ENCODE results near the gene SEZ6L2.
"Not testable (repeated sequence)": the region's sequence is repeated elsewhere in the genome, so short reads cannot be mapped to it uniquely, and the experiment has no call there.

SEZ6L2 gene

DNA sequence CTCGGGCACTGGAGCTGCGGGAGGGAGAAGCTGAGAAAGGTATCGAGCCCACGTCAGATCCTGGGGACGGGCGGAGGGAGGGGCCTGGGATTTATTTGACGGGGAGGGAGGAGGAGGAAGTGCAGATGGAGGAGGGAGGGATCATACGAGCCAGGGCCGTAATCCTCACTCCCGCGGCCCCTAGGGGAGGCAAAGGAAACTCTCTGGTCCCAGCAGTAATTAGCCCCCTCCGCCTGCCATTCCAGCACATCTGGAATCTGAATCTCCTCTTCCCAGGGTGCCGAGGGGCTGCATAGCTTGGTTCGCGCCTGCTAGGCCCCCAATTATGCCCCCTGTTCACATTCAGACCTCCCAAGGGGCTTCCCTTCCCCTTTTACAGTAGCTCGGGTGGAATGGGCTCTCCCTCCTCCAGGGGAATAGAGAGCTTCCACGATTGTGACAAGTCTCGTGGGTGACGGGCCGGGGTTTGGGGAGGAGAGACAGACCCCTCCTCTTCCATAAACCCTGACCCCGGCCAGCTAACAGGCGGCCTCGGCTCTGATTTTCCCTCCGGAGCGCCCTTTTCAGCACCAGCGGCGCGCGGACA is at the start of gene SEZ6L2:
Gene SEZ6L2, minus strand, starts transcription at position 35 of the 586 bp plus-strand sequence. CDS start 531 bp downstream, outside the sequence.
- peak; percentile 35 to 56 for DNase-seq (ENCODE audit: low read depth in 2 of 2)

DNA sequence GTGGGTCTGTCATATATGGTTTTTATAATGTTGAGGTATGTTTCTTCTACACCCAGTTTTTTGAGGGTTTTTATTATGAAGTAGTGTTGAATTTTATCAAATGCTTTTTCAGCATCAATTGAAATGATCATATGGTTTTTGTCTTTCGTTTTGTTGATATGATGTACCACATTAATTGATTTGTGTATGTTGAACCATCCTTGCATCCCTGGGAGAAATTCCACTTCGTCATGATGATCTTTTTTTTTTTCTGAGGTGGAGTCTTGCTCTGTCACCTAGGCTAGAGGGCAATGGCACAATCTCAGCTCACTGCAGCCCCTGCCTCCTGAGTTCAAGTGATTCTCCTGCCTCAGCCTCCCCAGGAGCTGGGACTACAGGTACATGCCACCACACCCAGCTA is 48.5 kb upstream of the SEZ6L2 start:
- DNase-seq (ENCODE audit: low read depth in 2 of 2) = no peak

DNA sequence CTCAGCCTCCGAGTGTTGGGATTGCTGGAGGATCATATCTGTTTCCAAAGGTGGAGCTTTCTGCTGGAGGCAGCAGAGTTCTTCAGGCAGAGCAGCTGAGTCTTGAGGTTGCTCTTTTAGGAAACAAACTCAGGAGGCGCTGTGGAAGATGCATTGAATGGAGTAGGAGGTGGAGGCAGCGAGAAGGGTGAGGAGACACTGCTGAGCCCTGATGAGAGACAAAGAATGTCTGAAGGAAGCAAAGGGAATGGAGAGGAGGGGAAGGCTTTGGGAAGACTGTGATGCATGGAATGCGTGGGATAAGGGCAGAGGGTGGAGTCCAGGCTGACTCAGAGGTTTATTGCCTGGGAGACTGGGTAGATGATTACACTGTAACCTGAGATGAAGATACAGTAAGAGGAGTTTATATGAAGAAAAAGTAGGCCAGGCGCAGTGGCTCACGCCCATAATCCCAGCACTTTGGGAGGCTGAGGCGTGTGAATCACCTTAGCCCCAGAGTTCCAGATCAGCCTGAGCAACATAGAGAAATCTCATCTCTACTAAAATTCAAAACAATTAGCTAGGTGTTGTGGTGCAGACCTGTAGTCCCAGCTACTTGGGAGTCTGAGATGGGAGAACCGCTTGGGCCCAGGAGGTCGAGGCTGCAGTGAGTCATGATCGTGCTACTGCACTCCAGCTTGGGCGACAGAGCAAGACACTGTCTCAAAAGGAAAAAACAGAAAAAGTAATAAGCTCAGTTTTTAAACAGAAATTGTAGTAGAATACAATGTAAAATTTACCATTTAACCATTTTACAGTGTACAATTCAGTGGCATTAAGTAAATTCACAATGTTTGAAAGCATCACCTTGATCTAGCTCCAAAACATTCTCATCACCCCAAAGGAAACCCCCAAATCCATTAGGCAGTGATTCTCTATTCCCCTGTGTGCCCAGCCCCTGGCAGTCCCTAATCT is 44.8 kb upstream of the SEZ6L2 start:
- DNase-seq (ENCODE audit: low read depth in 2 of 2) = peak; percentile 95 to 96

DNA sequence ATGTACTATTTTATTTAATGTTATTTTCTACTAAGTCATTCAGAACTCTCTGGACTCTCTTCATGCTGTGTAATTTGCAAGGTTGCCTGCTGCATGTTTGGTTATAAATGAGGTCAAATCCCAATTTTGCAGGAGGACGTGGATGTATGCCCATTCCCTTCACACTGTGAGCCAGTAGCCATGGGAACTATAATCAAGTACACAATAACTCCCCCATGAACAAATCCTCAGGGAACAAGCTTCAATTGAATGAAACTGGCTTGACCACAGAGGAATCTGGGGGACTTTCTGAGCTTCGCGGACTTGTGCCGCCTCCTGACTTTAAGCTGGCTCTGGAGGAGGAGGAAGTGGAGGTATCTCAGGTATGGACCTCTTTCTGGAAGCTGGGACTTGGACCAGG is 41.3 kb upstream of the SEZ6L2 start:
- no peak for DNase-seq (ENCODE audit: low read depth in 2 of 2)

DNA sequence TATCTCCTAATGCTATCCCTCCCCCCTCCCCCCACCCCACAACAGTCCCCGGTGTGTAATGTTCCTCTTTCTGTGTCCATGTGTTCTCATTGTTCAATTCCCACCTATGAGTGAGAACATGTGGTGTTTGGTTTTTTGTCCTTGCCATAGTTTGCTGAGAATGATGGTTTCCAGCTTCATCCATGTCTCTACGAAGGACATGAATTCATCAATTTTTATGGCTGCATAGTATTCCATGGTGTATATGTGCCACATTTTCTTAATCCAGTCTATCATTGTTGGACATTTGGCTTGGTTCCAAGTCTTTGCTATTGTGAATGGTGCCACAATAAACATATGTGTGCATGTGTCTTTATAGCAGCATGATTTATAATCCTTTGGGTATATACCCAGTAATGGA is 32.4 kb upstream of the SEZ6L2 start:
- DNase-seq (ENCODE audit: low read depth in 2 of 2) = not testable (repeated sequence)

DNA sequence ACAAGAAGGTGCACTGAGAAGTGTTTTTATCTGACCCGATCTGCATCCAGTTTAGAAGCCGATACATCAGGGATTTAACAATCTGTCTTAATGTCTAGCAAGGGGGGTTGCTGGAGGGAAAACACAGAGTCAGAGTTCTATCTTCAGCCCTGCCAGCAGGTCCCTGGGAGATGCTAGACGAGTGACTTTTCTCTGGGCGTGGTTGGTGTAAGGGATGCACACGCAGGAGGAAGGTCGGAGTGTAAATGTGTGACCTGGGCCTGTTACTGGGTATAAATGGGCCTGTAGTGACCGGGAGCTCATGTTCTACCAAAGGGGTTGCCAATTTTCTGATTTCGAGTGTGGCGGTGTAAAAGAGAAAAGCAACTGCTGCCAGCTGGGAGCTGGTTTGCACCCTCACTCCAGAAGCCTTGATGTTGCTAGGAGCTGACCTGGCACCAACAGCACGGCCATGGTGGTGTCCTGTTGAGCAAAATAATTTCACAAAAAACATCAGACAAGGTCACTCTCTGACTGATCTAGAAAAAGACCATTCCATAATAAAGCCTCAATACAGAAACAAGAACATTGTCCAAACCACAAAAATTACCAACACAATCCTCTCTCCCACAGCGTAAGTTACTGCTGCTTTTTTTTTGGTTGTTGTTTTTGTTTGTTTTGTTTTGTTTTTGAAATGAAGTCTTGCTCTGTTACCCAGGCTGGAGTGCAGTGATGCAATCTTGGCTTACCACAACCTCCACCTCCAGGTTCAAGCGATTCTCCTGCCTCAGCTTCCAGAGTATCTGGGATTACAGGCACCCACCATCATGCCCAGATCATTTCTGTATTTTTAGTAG is 27.9 kb upstream of the SEZ6L2 start:
- DNase-seq (ENCODE audit: low read depth in 2 of 2) = no peak

GRCh38 chr16:29926711-29927052 is 27.3 kb upstream of the SEZ6L2 start:
- DNase-seq (ENCODE audit: low read depth in 2 of 2) = no peak

- peak; percentile 50 to 61 for DNase-seq (ENCODE audit: low read depth in 2 of 2)
These were observed 26.7 kb upstream of the SEZ6L2 start, which contains the start of gene KCTD13 for GRCh38 chr16:29925781-29926710. Gene KCTD13, minus strand, starts transcription at chr16:29926226. Its CDS starts 193 bp downstream, at chr16:29926033.

- DNase-seq (ENCODE audit: low read depth in 2 of 2) = no peak
These were observed 25.9 kb upstream of the SEZ6L2 start for GRCh38 chr16:29925105-29925756.

DNA sequence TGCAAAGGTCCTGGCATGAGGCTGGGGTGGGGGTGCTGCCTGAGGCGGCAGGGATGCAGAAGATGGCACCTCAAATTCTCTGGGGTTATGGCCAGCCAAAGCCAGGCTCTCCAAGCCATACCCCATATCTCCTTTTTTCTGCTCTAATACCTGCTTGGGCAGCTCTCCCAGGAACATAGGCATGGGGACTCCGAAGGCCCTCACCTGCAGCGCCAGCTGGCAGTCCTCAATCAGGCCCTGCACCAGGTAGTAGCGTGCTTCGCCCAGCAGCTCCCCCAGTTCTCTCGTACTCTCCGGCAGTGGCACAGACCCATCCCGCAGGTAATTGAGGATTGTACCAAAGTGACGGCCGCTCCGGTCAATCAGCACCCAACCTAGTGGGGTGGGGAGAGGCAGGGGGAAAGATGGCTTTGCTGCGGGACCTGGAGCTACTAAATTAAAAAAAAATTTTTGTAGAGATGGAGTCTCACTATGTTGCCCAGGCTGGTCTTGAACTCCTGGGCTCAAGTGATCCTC is 23.7 kb upstream of the SEZ6L2 start:
- DNase-seq (ENCODE audit: low read depth in 2 of 2) = no peak

GRCh38 chr16:29922326-29922725 is 23.0 kb upstream of the SEZ6L2 start:
- DNase-seq (ENCODE audit: low read depth in 2 of 2) = no peak

- no peak for DNase-seq (ENCODE audit: low read depth in 2 of 2)
These were observed 21.7 kb upstream of the SEZ6L2 start for GRCh38 chr16:29921034-29921385.

DNA sequence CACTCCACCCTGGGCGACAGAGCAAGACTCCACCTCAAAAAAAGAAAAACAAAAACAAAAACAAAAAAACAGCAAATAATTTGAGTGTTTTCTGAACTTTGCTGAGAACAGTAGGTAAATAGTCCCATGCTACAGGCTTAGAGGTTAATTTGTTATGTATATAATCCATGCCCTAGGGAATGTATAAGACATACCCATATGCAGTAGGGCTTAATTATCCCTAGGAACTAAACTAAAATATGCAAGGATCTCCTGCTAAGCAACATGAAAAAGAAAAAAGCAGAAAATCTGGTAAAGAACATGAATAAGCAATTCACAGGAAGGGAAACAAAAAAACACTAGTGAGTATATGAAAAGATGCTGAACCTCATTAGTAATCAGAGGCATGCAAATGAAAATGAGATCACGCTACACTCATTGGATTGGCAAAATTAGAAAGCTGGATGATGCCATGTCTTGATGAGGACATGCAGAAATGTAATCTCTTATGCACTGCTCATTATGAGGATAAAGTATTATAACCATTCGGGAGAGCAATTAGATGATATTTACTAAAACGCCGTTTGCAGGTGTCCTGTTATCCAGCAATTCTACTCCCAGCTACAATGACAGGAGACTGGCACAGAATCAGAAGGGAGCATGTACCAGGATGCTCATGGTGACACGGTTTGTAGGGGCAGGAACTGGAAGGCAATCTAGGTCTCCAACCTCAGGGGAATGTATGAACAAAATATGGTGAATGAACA is 21.1 kb upstream of the SEZ6L2 start:
- no peak for DNase-seq (ENCODE audit: low read depth in 2 of 2)

DNA sequence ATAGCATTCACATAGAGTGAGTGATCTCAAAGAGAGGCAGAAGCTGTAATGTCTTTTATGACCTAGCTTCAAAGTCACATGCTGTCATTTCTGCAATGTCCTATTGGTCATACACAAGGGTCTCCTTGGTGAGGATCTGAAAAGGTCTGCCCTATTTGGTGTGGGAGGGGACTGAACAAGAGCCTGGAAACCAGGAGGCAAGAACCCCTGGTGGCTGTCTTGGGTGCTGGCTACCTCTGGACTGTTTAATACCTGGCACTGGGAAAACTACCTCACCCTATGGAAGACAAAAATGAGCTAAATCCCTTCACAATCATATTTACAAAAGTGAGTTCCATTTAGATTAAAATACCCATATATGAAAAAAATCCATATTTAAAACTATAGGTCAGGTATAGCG is 17.6 kb upstream of the SEZ6L2 start:
- no peak for DNase-seq (ENCODE audit: low read depth in 2 of 2)

DNA sequence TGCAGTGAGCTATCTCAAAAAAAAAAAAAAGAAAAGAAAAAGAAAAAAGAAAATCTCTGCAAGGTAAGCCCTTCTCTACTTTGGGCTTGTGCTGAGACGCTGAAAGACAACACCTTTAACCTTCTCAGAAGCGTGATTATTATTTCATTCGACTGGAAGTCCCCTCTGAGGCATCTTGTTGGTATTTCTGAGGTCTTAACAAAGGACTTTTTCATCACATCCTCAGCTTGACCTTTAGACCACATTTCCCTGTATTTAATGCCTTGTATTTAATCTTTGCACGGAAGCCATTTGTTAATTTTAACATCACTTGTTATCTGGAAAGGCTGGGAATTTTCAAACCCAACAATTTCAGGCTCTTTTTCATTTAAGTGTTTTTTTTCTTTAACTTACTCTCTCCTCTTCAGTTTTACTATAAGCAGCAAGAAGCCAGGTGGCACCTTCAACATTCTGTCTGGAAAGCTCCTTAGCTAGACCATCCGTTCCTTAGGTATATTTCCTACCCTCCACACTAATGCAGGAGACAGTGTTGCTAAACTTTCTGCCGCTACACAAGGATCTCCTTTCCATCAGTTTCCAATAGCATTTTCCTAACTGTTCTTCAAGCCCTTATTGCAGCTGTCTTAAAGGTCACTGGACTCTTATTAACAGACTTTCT is 16.4 kb upstream of the SEZ6L2 start:
- DNase-seq (ENCODE audit: low read depth in 2 of 2) = no peak

GRCh38 chr16:29913514-29913913 is 14.2 kb upstream of the SEZ6L2 start:
- no peak for DNase-seq (ENCODE audit: low read depth in 2 of 2)

- DNase-seq (ENCODE audit: low read depth in 2 of 2) = no peak
These were observed 12.7 kb upstream of the SEZ6L2 start for GRCh38 chr16:29912087-29912486.

- no peak for DNase-seq (ENCODE audit: low read depth in 2 of 2)
These were observed 12.3 kb upstream of the SEZ6L2 start for GRCh38 chr16:29911676-29912010.

Measured in fibroblast of skin of left biceps (primary cell).